Stimulated activated CD8-positive, alpha-beta memory T cell treated with anti-CD3 and anti-CD28 coated beads, Interleukin-7, amount 100 ng/mL, for 48 hours (primary cell): ENCODE results near the gene FYN.

ENCODE experiments used
- DNase-seq, 2 donors: peaks; one replicate each; pipeline ENCODE4 v3.0.0-alpha.2; 2020; ENCODE audit warnings: low read depth in 1 of 2; ENCODE audit errors: extremely low read depth in 1 of 2

FYN gene

GRCh38 chr6:111884068-111884467, 10.8 kb upstream of the FYN start:
- no peak for DNase-seq

DNA sequence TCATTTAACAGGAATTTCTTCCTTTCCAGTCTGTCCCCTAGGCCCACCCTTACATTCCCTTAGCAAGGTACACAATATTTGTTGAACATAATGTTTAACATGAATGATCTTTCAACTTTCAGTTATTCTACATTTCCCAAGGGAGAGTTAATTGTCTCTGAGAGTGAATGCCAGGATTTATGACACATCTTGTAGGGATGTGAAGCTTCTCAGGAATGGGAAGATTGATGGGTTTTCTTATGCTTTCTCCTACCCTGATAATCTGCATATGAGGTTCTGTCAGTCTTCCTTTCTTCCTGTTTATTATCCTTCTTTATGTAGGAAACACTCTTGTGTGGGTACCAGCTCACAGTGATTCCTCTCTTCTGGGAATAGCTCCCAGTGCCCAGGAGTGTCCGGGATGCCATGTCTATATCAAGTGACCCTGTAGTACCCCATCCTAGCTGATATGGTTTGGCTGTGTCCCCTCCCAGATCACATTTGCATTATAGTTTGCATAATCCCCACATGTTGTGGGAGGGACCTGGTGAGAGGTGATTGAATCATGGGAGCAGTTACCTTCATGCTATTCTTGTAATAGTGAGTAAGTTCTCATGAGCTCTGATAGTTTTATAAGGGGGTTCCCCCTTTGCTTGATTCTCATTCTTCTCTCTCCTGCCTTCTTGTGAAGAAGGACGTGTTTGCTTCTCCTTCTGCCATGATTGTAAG, 7.1 kb upstream of the FYN start:
- DNase-seq: no peak

DNA sequence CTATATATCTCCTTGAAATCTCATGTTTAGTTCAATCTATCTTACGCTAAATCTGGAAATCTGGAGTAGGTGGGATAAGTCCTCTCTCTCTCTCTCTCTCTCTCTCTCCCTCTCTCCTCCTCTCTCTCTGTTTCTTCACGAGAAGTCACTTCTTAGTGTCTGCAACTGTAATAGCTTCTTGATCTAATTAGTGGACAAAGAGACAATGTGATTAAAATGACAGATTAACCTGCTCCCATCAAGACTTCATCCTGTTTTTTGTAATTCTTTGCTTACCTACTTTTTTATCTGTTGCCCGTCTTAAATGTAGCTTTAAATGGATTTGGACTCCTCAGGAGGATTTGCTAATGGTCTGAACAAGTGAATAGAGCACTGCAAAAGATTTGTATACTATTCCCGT, 2.5 kb upstream of the FYN start:
- no peak for DNase-seq

- DNase-seq: peak in 1 of 2 donors; percentile 65
Measured at GRCh38 chr6:111874025-111874415, 768 bp upstream of the FYN start.

DNA sequence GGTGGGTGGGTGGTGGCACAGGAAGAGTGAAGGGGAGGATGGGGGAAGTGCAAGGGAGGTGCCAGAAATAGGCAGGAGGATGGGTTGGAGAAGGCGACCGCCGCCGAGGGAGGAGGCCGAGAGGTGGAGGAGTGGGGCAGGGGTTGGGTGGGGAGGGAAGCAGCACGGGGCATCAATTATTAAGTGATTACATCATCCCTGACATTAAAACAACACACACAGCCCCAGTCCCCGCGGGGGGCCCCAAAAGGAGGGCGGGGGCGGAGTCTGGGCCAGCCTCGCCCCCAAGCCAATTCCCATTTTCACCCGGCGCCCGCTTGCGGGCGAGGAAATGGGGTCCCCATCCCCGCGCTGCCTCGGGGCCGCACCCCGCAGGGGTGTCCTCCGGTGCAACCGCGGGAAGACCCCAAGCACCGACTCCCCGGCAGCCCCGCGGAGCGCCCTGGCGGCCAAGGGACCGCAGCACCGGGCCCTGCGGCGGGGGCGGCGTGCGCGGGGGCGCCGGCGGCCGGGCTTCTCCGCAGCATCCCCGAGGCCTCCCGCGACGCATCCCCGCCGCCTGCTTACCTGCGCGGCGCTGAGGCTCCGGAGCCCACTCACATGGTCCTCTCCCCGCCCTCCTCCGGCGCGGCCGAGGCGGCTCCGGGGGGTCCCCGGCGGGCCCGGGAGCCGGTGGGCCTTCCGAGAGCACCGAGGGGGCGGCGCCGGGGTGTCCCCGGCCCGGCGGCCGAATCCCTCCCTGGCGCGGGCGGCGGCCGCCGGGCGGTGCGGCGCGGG, 663 bp downstream of the FYN start:
- DNase-seq: peak in 1 of 2 donors; percentile 44

GRCh38 chr6:111871725-111872400, 1.4 kb downstream of the FYN start:
- no peak for DNase-seq

GRCh38 chr6:111871207-111871606, 2.0 kb downstream of the FYN start:
- DNase-seq: no peak

DNA sequence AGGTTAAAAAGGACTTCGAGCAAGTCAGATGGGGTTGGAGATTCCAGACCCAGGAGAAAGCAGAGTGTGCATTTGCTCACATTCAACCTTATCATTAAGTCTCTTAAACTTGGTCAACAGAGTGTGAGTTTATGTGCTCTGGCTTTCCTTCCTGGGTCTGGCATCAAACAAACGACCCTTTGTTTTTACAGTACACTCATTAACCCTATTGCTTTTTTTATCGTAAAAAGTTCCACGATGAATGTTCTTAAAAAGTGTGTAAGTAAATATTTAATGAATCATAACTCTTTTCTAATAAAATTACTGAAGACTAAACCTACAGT, 2.5 kb downstream of the FYN start:
- no peak for DNase-seq

DNA sequence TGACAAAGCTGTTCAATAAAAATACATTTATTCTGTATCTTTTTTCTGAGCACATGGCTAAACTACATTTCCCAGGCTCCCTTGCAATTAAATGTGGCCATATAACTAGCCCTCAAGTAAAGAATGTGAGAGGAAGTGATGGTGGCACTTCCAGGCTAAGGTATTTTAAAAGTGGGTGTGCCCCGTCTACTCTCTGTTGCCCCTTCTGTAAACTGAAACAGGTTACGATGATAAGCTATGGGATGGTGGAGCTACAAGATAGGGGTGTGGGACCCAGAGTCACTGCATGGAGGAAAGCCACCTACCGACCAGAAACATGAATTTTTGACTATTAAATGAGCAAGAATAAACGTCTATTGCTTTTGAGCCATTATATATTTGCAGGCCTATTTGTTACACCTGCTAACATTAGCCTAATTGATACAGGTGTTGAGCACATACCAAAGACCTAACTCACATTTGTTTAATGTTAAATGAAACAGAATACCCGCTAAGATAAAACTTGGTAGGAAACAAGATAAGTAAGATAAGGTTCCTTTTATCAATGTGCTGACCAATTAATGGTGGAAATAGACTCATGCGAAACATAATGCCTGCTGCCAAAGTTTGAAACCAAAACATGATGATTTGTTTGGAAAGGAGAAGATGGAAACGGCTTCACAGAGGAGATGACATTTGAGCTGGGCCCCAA, 3.1 kb downstream of the FYN start:
- DNase-seq: no peak

GRCh38 chr6:111866857-111867256, 6.4 kb downstream of the FYN start:
- DNase-seq: no peak

- DNase-seq: no peak
Measured at GRCh38 chr6:111865909-111866546, 7.2 kb downstream of the FYN start.

GRCh38 chr6:111865049-111865585, 8.1 kb downstream of the FYN start:
- DNase-seq: no peak

DNA sequence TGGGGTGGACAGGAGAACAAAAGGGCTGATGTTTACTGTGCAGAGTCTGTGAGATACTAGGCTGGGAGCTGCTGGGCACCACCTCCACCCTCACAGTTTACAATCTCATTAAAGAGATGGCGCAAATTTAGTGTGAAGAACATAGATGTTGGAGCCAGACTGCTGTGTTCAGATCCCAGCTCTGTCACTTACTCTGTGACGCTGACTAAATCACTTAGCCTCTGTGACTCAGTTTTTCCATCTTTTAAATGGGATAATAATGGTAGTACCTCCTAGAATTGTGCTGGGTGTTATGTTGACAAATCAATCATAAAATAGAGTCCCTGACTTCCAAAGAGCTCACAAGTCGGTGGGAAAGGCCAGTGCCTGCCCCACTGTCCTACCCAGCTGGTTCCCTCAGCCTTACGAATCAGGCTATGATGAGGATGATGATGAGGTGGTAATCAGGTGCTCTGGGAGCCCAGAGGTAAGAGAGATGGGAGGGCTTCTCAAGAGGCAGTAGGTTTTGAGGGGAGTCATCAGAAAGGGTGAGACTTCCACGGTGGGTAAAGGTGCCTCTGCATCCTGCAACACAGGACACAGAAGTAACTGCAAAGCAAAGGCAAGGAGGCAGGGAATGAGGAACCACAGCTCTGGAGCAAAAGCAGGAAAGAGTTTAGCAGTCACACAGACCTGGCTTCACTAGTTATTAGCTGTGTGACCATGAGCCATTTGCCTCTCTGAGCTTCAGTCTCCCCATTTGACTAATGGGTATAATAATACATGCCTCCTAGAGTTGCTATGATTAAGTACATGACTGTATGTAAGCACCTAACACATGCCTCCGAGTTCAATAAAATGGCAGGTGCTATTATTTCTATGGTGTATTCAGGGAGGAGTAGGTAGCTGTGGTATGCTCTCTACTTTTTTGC, 8.9 kb downstream of the FYN start:
- DNase-seq: no peak

- no peak for DNase-seq
Measured at GRCh38 chr6:111862741-111863140, 10.5 kb downstream of the FYN start.

DNA sequence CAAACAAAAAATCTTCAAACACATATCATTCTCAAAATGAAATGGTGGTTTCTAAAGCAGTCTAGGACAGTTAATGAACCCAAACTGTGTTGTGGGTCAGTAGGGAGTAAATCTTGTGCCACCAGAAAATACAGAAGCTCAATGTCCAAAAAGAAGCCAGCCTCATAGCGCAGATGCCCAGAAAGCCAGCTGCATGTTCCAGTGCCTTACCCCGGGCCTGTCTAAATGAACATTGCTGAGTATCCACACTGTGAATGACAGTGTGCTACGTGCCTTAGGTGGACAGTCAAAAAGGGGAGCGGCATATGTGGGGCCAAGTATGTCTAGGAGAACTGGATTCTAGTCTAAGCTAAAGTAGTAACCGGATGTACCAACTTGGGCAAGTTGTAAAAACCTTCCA, 10.9 kb downstream of the FYN start:
- no peak for DNase-seq

GRCh38 chr6:111861431-111861885, 11.8 kb downstream of the FYN start:
- DNase-seq: no peak

GRCh38 chr6:111858347-111858746, 14.9 kb downstream of the FYN start:
- DNase-seq: no peak

GRCh38 chr6:111857674-111858337, 15.4 kb downstream of the FYN start:
- no peak for DNase-seq

DNA sequence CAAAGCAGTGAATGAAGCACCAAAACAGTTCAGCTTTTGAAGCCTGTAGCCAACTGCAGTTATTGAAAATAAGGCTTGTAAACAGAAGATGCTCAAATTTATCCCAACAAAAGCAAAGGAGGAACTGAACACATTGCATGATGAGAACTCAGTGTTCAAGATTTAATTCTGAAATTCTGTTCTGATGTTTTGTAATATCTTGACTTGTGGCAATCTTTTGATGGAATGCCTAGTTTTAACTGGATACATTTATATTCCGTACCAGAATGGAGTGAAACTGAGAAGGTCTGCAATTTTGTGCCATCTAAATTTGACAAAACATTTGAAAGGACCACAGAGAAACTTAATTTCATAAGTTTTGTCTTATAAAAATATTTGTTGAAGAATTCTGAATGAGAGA, 17.5 kb downstream of the FYN start:
- no peak for DNase-seq
